Islet of Langerhans (tissue), 1 donor: Measurements from ENCODE around the gene ELAPOR2.
"Not testable (repeated sequence)": the region's sequence is repeated elsewhere in the genome, so short reads cannot be mapped to it uniquely, and the experiment has no call there.

Experiments
- FAIRE-seq: peaks from one replicate; lab custom pipeline; 2011; peaks lifted over from hg19 to GRCh38; lab: Jason Lieb, UNC

The ELAPOR2 gene

GRCh38 chr7:87059525-87060287 is at the start of gene ELAPOR2:
TSS of gene ELAPOR2 (minus strand) at chr7:87059654. CDS start at chr7:87059513, 141 bp downstream.
- FAIRE-seq: no peak

GRCh38 chr7:87107949-87108776 is 48.7 kb upstream of the ELAPOR2 start:
- FAIRE-seq: no peak

- FAIRE-seq: no peak
Observed at GRCh38 chr7:87106974-87107612, 47.6 kb upstream of the ELAPOR2 start.

GRCh38 chr7:87105401-87105800 is 45.9 kb upstream of the ELAPOR2 start:
- FAIRE-seq: no peak

- no peak for FAIRE-seq
Observed at GRCh38 chr7:87100326-87100725, 40.9 kb upstream of the ELAPOR2 start.

GRCh38 chr7:87097375-87097774 is 37.9 kb upstream of the ELAPOR2 start:
- FAIRE-seq: not testable (repeated sequence)

- FAIRE-seq: no peak
Observed at GRCh38 chr7:87094322-87094721, 34.9 kb upstream of the ELAPOR2 start.

- no peak for FAIRE-seq
Observed at GRCh38 chr7:87092568-87093091, 33.2 kb upstream of the ELAPOR2 start.

- no peak for FAIRE-seq
Observed at GRCh38 chr7:87091487-87092066, 32.1 kb upstream of the ELAPOR2 start.

GRCh38 chr7:87083865-87084519 is 24.5 kb upstream of the ELAPOR2 start:
- no peak for FAIRE-seq

- FAIRE-seq: no peak
Observed at GRCh38 chr7:87082675-87083074, 23.2 kb upstream of the ELAPOR2 start.

GRCh38 chr7:87075671-87076404 is 16.4 kb upstream of the ELAPOR2 start:
- no peak for FAIRE-seq

- no peak for FAIRE-seq
Observed at GRCh38 chr7:87067788-87068187, 8.3 kb upstream of the ELAPOR2 start.

GRCh38 chr7:87060288-87060537 is 759 bp upstream of the ELAPOR2 start:
- FAIRE-seq: no peak

- no peak for FAIRE-seq
Observed at GRCh38 chr7:87058744-87059524, 520 bp downstream of the ELAPOR2 start.

GRCh38 chr7:87057210-87057609 is 2.2 kb downstream of the ELAPOR2 start:
- no peak for FAIRE-seq

- FAIRE-seq: no peak
Observed at GRCh38 chr7:87056346-87056745, 3.1 kb downstream of the ELAPOR2 start.

GRCh38 chr7:87048839-87049238 is 10.6 kb downstream of the ELAPOR2 start:
- no peak for FAIRE-seq

- FAIRE-seq: no peak
Observed at GRCh38 chr7:87046456-87046855, 13.0 kb downstream of the ELAPOR2 start.

- FAIRE-seq: not testable (repeated sequence)
Observed at GRCh38 chr7:87044713-87045112, 14.7 kb downstream of the ELAPOR2 start.

- not testable (repeated sequence) for FAIRE-seq
Observed at GRCh38 chr7:87041586-87041985, 17.9 kb downstream of the ELAPOR2 start.
